ENCODE results near the gene KIAA1755.

DNA sequence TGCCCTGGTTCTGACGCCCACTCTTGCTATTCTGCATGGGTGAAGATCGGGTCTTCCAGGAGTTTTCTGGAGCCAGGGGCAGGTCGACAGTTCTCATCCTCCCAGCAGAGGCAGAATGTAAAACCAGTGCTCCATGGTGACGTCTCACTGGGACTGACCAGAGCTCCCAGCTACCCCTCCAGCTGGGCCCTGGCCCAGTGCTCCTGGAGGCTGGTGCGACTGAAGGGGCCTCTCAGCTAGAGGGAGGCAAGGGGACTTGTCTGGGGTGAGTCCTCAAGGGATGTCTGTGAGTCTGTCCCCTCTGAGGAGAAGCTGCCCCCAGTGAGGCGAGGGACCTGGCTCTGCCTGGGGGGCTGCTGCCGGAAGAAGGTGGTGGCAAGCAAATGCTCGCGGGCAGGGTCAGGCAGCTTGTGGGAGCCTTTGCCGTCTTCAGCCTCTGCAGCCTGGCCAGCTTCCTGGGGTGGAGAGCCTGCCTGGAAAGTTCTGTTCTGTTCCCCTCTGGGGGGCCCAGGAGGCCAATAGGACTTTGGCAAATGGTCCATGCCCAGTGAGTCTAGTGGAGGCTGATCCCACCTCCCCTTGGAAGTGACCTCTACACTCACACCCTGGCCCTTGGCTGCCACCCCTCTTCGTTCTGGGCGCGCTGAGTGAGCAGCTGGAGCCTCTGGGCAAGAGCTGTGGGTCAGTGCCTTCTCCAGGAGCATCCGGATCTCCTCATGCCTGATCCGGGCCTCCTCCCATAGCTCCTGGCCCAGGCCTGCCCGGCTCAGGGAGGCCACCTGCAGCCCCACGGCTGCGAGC lies 47.5 kb downstream of the KIAA1755 start:
- no peak for TF ChIP-seq POLR2AphosphoS5 (IDR thresholded peaks at IDR 0.05)
- no peak for TF ChIP-seq EP300 (IDR thresholded peaks at IDR 0.05)
- TF ChIP-seq, protein P1, sequence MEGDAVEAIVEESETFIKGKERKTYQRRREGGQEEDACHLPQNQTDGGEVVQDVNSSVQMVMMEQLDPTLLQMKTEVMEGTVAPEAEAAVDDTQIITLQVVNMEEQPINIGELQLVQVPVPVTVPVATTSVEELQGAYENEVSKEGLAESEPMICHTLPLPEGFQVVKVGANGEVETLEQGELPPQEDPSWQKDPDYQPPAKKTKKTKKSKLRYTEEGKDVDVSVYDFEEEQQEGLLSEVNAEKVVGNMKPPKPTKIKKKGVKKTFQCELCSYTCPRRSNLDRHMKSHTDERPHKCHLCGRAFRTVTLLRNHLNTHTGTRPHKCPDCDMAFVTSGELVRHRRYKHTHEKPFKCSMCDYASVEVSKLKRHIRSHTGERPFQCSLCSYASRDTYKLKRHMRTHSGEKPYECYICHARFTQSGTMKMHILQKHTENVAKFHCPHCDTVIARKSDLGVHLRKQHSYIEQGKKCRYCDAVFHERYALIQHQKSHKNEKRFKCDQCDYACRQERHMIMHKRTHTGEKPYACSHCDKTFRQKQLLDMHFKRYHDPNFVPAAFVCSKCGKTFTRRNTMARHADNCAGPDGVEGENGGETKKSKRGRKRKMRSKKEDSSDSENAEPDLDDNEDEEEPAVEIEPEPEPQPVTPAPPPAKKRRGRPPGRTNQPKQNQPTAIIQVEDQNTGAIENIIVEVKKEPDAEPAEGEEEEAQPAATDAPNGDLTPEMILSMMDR (IDR thresholded peaks at IDR 0.05), result no peak
- no peak for TF ChIP-seq POLR2A (IDR thresholded peaks at IDR 0.05)
